ENCODE measurements around the gene SYNGR1.

GRCh38 chr22:39343259-39344045 lies 6.3 kb upstream of the SYNGR1 start:
- peak; percentile 85 for TF ChIP-seq CTCF (IDR thresholded peaks at IDR 0.05)
- TF ChIP-seq EZH2 (IDR thresholded peaks at IDR 0.05; ENCODE audit: borderline replicate concordance, insufficient read depth, low read depth, low read length, poor library complexity, severe bottlenecking) = no peak

Data from B cell (primary cell).